Caco-2 (cell line): ENCODE data around the gene MTERF1. TPM values are rescaled to one million over a fixed set of nuclear protein-coding genes. Genes with fewer than 3 reads are reported as not detected.
"Not testable (repeated sequence)": the region's sequence is repeated elsewhere in the genome, so short reads cannot be mapped to it uniquely, and the experiment has no call there.

Experiments used
- BruUV-seq: library from RNA; stranded (reverse); fragments of 400-500 nt; replicated peaks from 2 replicates; lab custom pipeline; 2021; lab: Mats Ljungman, UMichigan
- CTCF ChIA-PET: fragments of 300-600 bp; sonication (Branson Sonifier 250); formaldehyde crosslinking; loops from one replicate; lab custom pipeline; 2022; ENCODE audit warnings: antibody characterized with exemption; lab: Charles Lee
- POLR2A ChIA-PET: fragments of 300-600 bp; sonication (Branson Sonifier 250); formaldehyde crosslinking; loops from one replicate; lab custom pipeline; 2022; ENCODE audit warnings: antibody characterized with exemption; lab: Charles Lee
- DNase-seq, 2 experiments: peaks; one replicate each; pipeline versions ENCODE4 v3.0.0 to v3.0.0-alpha.2; 2020 to 2022
- H3K27me3 ChIP-seq: replicated peaks from 2 replicates; pipeline ENCODE4 v1.6.0; 2011; ENCODE audit warnings: low read length; ENCODE audit not compliant: control insufficient read depth, insufficient read depth
- H3K36me3 ChIP-seq: 2 replicates; pipeline ENCODE4 v1.5.1; 2011; ENCODE audit warnings: low read length; ENCODE audit not compliant: control insufficient read depth, insufficient read depth
- H3K4me1 ChIP-seq: fragments of 250-450 bp; sonication (Bioruptor Pico); 2 replicates; pipeline ENCODE4 v1.5.1; 2020; ENCODE audit warnings: mild to moderate bottlenecking
- H3K4me3 ChIP-seq: 2 replicates; pipeline ENCODE4 v1.5.1; 2011; ENCODE audit warnings: low read depth, mild to moderate bottlenecking, control low read depth, low read length
- H3K9me3 ChIP-seq: fragments of 250-450 bp; sonication (Bioruptor Pico); 2 replicates; pipeline ENCODE4 v1.5.1; 2020; ENCODE audit warnings: mild to moderate bottlenecking, moderate library complexity
- H3K27ac Mint-ChIP-seq: one replicate; pipeline ENCODE4 v1.8.0; 2022; ENCODE audit warnings: mixed read lengths; ENCODE audit not compliant: unreplicated experiment
- H3K27me3 Mint-ChIP-seq: one replicate; pipeline ENCODE4 v1.8.0; 2022; ENCODE audit warnings: mixed read lengths; ENCODE audit not compliant: insufficient read depth, unreplicated experiment
- H3K36me3 Mint-ChIP-seq: one replicate; pipeline ENCODE4 v1.8.0; 2022; ENCODE audit warnings: mild to moderate bottlenecking, mixed read lengths; ENCODE audit not compliant: insufficient read depth, unreplicated experiment
- H3K4me1 Mint-ChIP-seq: one replicate; pipeline ENCODE4 v1.8.0; 2022; ENCODE audit warnings: low read depth, mixed read lengths; ENCODE audit not compliant: unreplicated experiment
- H3K4me3 Mint-ChIP-seq: one replicate; pipeline ENCODE4 v1.8.0; 2022; ENCODE audit warnings: mild to moderate bottlenecking, moderate library complexity, mixed read lengths; ENCODE audit not compliant: unreplicated experiment
- H3K9me3 Mint-ChIP-seq: one replicate; pipeline ENCODE4 v1.8.0; 2022; ENCODE audit warnings: mixed read lengths; ENCODE audit not compliant: unreplicated experiment
- CTCF ChIP-seq, 2 experiments: fragments of 200-600 bp in 1 of 2; IDR thresholded peaks; 1 replicate in 1 of 2; 2 replicates in 1 of 2; pipeline versions ENCODE4 v1.5.1 to v1.8.0; 2011 to 2022; ENCODE audit warnings: antibody characterized with exemption in 1 of 2, control low read depth in 1 of 2, inconsistent platforms in 1 of 2, low read depth in 1 of 2, low read length in 1 of 2, mild to moderate bottlenecking in 1 of 2, moderate library complexity in 1 of 2; ENCODE audit not compliant: insufficient read depth in 1 of 2, severe bottlenecking in 1 of 2, unreplicated experiment in 1 of 2
- intact Hi-C: fragments of 100-400 bp; cut with micrococcal nuclease; formaldehyde crosslinking; loops from one replicate; pipeline ENCODE4 v1.10.0; 2022; ENCODE audit not compliant: unreplicated experiment
- total RNA-seq: library from RNA; stranded (reverse); gene quantifications from 2 replicates; pipeline ENCODE4 v1.2.3, GENCODE V29; 2022

MTERF1 gene
- total RNA-seq, 1 experiment from 2014 or later: 16.2 TPM

DNA sequence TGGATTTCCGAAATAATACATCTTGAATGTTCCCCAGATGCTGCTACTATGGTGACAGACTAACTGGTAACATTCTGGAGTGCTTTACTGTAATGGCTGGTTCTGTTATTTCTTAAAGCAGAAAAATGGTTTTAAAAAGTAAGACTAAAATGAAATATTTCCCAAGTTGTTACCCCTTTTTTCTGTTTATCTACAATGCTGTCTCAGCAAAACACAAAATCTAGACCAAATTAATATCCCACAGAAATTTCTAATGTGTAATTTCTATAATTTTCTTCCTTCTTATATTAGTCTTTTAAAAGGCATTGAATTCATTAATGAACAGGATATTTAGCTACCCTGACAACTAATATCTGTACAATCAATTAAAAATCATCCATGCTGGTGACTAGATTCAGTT is 19.1 kb upstream of the MTERF1 start:
- no peak for DNase-seq
- Mint-ChIP-seq H3K9me3 (no peaks in the 10 kb centered on the region), H3K36me3 (no peaks in the 10 kb centered on the region), H3K4me3 (no peak overlapping the region), H3K27me3 (no peaks in the 10 kb centered on the region), H3K4me1 (no peaks in the 10 kb centered on the region), H3K27ac (no peak overlapping the region)
- CTCF ChIA-PET: no interaction called here
- no TSS peak for BruUV-seq
- Histone ChIP-seq H3K36me3 (no peaks in the 10 kb centered on the region), H3K4me1 (peaks cover 4% of the 10 kb centered on the region; the same call in 1 of the 2 replicates), H3K9me3 (no peaks in the 10 kb centered on the region), H3K4me3 (no peak overlapping the region), H3K27me3 (no peaks in the 10 kb centered on the region)
- POLR2A ChIA-PET: no interaction called here
- intact Hi-C loops: no loop called here
- no peak for TF ChIP-seq CTCF (IDR thresholded peaks at IDR 0.05; ENCODE audit: insufficient read depth in 1 of 2, low read depth in 1 of 2, low read length in 1 of 2, severe bottlenecking in 1 of 2, unreplicated experiment in 1 of 2)

DNA sequence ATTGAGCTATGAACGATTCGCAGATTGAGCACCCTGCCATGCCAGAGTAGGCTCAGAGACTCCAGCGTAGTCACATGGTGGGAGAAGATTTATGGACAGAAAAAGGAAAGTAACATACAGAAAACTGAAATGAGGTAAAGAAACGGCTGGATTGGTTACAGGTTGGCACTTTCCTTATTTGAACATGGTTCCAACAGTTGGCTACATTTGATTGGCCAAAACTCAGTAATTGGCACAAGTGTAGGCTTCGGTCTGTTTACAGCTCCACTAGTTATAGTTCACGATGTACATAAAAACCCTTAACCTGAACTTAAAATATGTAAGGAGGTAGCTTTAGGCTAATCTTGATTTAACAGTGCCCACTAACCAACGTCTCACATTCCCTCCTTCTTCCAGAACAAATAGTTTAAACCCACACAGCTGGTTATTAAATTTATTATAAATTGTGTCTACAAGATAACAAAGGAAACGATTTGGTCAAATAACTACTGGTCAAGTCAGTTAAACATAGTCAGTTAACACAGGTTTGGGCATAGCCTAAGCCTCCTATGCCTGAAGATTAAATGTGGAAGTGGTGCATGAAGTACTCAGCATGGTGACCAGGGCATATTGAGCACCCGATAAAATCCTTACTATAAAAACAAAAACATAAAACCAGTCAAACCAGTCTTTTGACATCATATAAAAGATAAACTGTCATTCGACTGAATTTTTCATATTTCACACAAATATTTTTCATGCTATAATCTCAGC is 17.9 kb upstream of the MTERF1 start:
- CTCF ChIA-PET: no interaction called here
- Histone ChIP-seq H3K9me3 (no peaks in the 10 kb centered on the region), H3K27me3 (no peaks in the 10 kb centered on the region), H3K36me3 (no peaks in the 10 kb centered on the region), H3K4me3 (no peak overlapping the region), H3K4me1 (peaks cover 9% of the 10 kb centered on the region; the same call in 1 of the 2 replicates)
- Mint-ChIP-seq H3K27ac (no peak overlapping the region), H3K27me3 (no peaks in the 10 kb centered on the region), H3K4me1 (peaks cover under 1% of the 10 kb centered on the region), H3K36me3 (no peaks in the 10 kb centered on the region), H3K9me3 (no peaks in the 10 kb centered on the region), H3K4me3 (no peak overlapping the region)
- intact Hi-C loops: no loop called here
- DNase-seq: no peak
- no TSS peak for BruUV-seq
- POLR2A ChIA-PET: no interaction called here
- TF ChIP-seq CTCF (IDR thresholded peaks at IDR 0.05; ENCODE audit: insufficient read depth in 1 of 2, low read depth in 1 of 2, low read length in 1 of 2, severe bottlenecking in 1 of 2, unreplicated experiment in 1 of 2): no peak

- BruUV-seq: no TSS peak
- no peak overlapping the region for H3K4me3 ChIP-seq
- TF ChIP-seq CTCF (IDR thresholded peaks at IDR 0.05; ENCODE audit: insufficient read depth in 1 of 2, low read depth in 1 of 2, low read length in 1 of 2, severe bottlenecking in 1 of 2, unreplicated experiment in 1 of 2): no peak
- no peak overlapping the region for H3K27ac Mint-ChIP-seq
- no peaks in the 10 kb centered on the region for H3K36me3 ChIP-seq
- peaks cover 24% of the 10 kb centered on the region for H3K4me1 ChIP-seq
- CTCF ChIA-PET: no interaction called here
- peaks cover 12% of the 10 kb centered on the region for H3K9me3 Mint-ChIP-seq
- no peak overlapping the region for H3K4me3 Mint-ChIP-seq
- H3K9me3 ChIP-seq: no peaks in the 10 kb centered on the region
- H3K27me3 ChIP-seq: no peaks in the 10 kb centered on the region
- intact Hi-C loops: no loop called here
- DNase-seq: no peak
- H3K36me3 Mint-ChIP-seq: peaks cover 5% of the 10 kb centered on the region
- POLR2A ChIA-PET: no interaction called here
- H3K4me1 Mint-ChIP-seq: peaks cover 15% of the 10 kb centered on the region
- H3K27me3 Mint-ChIP-seq: no peaks in the 10 kb centered on the region
Measured at GRCh38 chr7:91894781-91895480, 14.4 kb upstream of the MTERF1 start.

DNA sequence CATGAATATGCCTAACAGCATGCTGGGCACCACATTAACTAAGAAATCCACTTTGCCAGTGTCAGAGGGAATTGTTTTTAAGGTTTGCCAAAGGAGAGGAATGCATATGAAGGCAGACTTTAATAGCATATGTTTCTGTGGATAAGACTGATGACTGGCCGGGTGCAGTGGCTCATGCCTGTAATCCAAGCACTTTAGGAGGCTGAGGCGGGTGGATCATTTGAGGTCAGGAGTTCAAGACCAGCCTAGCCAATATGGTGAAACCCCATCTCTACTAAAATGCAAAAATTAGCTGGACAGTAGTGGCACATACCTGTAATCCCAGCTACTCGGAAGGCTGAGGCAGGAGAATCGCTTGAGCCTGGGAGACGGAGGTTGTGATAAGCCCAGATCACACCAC is 13.2 kb upstream of the MTERF1 start:
- H3K36me3 ChIP-seq, H3K9me3 ChIP-seq, POLR2A ChIA-PET, CTCF ChIA-PET, BruUV-seq, intact Hi-C loops, H3K27me3 Mint-ChIP-seq, DNase-seq, H3K4me3 ChIP-seq, H3K27me3 ChIP-seq, H3K4me3 Mint-ChIP-seq, H3K36me3 Mint-ChIP-seq: not testable (repeated sequence)
- Mint-ChIP-seq H3K27ac (peak overlapping the region; percentile 66), H3K9me3 (peaks cover 15% of the 10 kb centered on the region), H3K4me1 (peaks cover 15% of the 10 kb centered on the region)
- H3K4me1 ChIP-seq: peaks cover 24% of the 10 kb centered on the region
